GM23338 (cell line): Measurements from ENCODE around the gene NRCAM. TPM values are rescaled to one million over a fixed set of nuclear protein-coding genes. Genes with fewer than 3 reads are reported as not detected.

Source experiments
- ATAC-seq: fragments of 200-7000 bp; cut with Tn5 transposase; 3 replicates; pipeline ENCODE4 v1.9.1; 2020
- DNase-seq: peaks from one replicate; pipeline ENCODE4 v3.0.0-alpha.2; 2015; ENCODE audit warnings: low spot score
- H2AFZ ChIP-seq: fragments of 200-600 bp; sonication (generic); 2 replicates; pipeline ENCODE4 v1.8.0; 2016; ENCODE audit warnings: antibody characterized with exemption, mild to moderate bottlenecking, moderate library complexity
- H3F3A ChIP-seq: fragments of 200-600 bp; sonication (generic); replicated peaks from 2 replicates; pipeline ENCODE4 v1.8.0; 2017; ENCODE audit warnings: antibody characterized with exemption, mixed run types, low read depth
- H3K27ac ChIP-seq: fragments of 200-600 bp; sonication (generic); 2 replicates; pipeline ENCODE4 v1.6.1; 2016; ENCODE audit warnings: low read depth
- H3K27me3 ChIP-seq: fragments of 200-600 bp; sonication (generic); 2 replicates; pipeline ENCODE4 v1.8.0; 2016; ENCODE audit warnings: mild to moderate bottlenecking, mixed run types, moderate library complexity; ENCODE audit not compliant: insufficient read depth
- H3K36me3 ChIP-seq: fragments of 200-600 bp; sonication (generic); 2 replicates; pipeline ENCODE4 v1.8.0; 2016; ENCODE audit warnings: mild to moderate bottlenecking; ENCODE audit not compliant: insufficient read depth
- H3K4me1 ChIP-seq: fragments of 200-600 bp; sonication (generic); 2 replicates; pipeline ENCODE4 v1.8.0; 2016; ENCODE audit warnings: mild to moderate bottlenecking, moderate library complexity; ENCODE audit not compliant: insufficient read depth
- H3K4me2 ChIP-seq: fragments of 200-600 bp; sonication (generic); 2 replicates; pipeline ENCODE4 v1.7.1; 2017; ENCODE audit warnings: mixed run types
- H3K4me3 ChIP-seq: fragments of 200-600 bp; sonication (generic); 2 replicates; pipeline ENCODE4 v1.6.1; 2016; ENCODE audit warnings: mixed run types
- H3K79me2 ChIP-seq: fragments of 200-600 bp; sonication (generic); replicated peaks from 2 replicates; pipeline ENCODE4 v1.8.0; 2017; ENCODE audit warnings: mild to moderate bottlenecking; ENCODE audit not compliant: insufficient read depth
- H3K9me2 ChIP-seq: fragments of 200-600 bp; sonication (generic); 2 replicates; pipeline ENCODE4 v1.8.0; 2017; ENCODE audit not compliant: insufficient read depth
- H4K20me1 ChIP-seq: fragments of 200-600 bp; sonication (generic); replicated peaks from 2 replicates; pipeline ENCODE4 v1.8.0; 2017; ENCODE audit warnings: mild to moderate bottlenecking; ENCODE audit not compliant: insufficient read depth
- H3K27ac Mint-ChIP-seq: 2 replicates; pipeline ENCODE4 v1.8.0; 2020; ENCODE audit warnings: inconsistent platforms, mild to moderate bottlenecking, moderate library complexity, mixed read lengths
- H3K27me3 Mint-ChIP-seq: 3 replicates; pipeline ENCODE4 v1.8.0; 2022; ENCODE audit warnings: low read depth, mild to moderate bottlenecking, moderate library complexity, mixed read lengths, inconsistent platforms; ENCODE audit not compliant: insufficient read depth, poor library complexity
- H3K36me3 Mint-ChIP-seq: 3 replicates; pipeline ENCODE4 v1.8.0; 2021; ENCODE audit warnings: low read depth, mild to moderate bottlenecking, inconsistent platforms, moderate library complexity, mixed read lengths
- H3K4me1 Mint-ChIP-seq: 3 replicates; pipeline ENCODE4 v1.8.0; 2020; ENCODE audit warnings: mild to moderate bottlenecking, inconsistent platforms, mixed read lengths
- H3K4me3 Mint-ChIP-seq: 3 replicates; pipeline ENCODE4 v1.8.0; 2021; ENCODE audit warnings: moderate library complexity, mild to moderate bottlenecking, inconsistent platforms, mixed read lengths
- H3K9me3 Mint-ChIP-seq: 3 replicates; pipeline ENCODE4 v1.8.0; 2020; ENCODE audit warnings: moderate library complexity, mild to moderate bottlenecking, inconsistent platforms, mixed read lengths
- EZH2 ChIP-seq: fragments of 200-600 bp; sonication (generic); IDR thresholded peaks from one replicate; pipeline ENCODE4 v1.8.0; 2017; ENCODE audit warnings: antibody characterized with exemption, mild to moderate bottlenecking, low read depth; ENCODE audit not compliant: unreplicated experiment
- EZH2phosphoT487 ChIP-seq: fragments of 200-600 bp; sonication (generic); IDR thresholded peaks from one replicate; pipeline ENCODE4 v1.8.1; 2018; ENCODE audit warnings: antibody characterized with exemption; ENCODE audit not compliant: unreplicated experiment
- POLR2AphosphoS5 ChIP-seq: IDR thresholded peaks from 2 replicates; pipeline ENCODE4 v1.6.1; 2016; ENCODE audit warnings: antibody characterized with exemption, low read depth
- ZNF114 ChIP-seq: fragments of 250-450 bp; sonication (Bioruptor Pico); IDR thresholded peaks from 2 replicates; pipeline ENCODE4 v1.5.0; 2020; ENCODE audit warnings: mild to moderate bottlenecking, moderate library complexity
- ZNF331 ChIP-seq: fragments of 250-450 bp; sonication (Bioruptor Pico); IDR thresholded peaks from 2 replicates; pipeline ENCODE4 v1.5.0; 2020; ENCODE audit warnings: low read depth, mild to moderate bottlenecking, moderate library complexity
- polyA plus RNA-seq: library from polyadenylated mRNA; unstranded; fragments of >200 nt; fragmentation: Nextera tagmentation; extraction: Ambion mirVana; gene quantifications from 2 replicates; pipeline ENCODE4 v1.2.1, GENCODE V29; 2016
- total RNA-seq: library from RNA; depleted of rRNA; stranded (reverse); fragments of >200 nt; shearing (Covaris generic); gene quantifications from 2 replicates; pipeline ENCODE4 v1.2.3, GENCODE V29; 2014
- TF ChIP-seq, protein P1 (sequence below): IDR thresholded peaks from one replicate; pipeline ENCODE4 v1.6.1; 2018; ENCODE audit warnings: antibody characterized with exemption; ENCODE audit not compliant: unreplicated experiment
- TF ChIP-seq, protein P2 (sequence below), 2 experiments: fragments of 200-600 bp in 1 of 2; sonication (generic) in 1 of 2; conservative IDR thresholded peaks; 2 replicates each; pipeline versions ENCODE4 v1.5.1 to v1.6.1; 2016 to 2017; ENCODE audit warnings: antibody characterized with exemption in 2 of 2, low read depth in 2 of 2, mild to moderate bottlenecking in 2 of 2, moderate library complexity in 1 of 2
- TF ChIP-seq, protein P3 (sequence below): IDR thresholded peaks from 2 replicates; pipeline ENCODE4 v1.6.1; 2016; ENCODE audit warnings: antibody characterized with exemption

The NRCAM gene
- total and polyA plus RNA-seq, 2 experiments from 2014 or later: 2.5 to 6.8 TPM

DNA sequence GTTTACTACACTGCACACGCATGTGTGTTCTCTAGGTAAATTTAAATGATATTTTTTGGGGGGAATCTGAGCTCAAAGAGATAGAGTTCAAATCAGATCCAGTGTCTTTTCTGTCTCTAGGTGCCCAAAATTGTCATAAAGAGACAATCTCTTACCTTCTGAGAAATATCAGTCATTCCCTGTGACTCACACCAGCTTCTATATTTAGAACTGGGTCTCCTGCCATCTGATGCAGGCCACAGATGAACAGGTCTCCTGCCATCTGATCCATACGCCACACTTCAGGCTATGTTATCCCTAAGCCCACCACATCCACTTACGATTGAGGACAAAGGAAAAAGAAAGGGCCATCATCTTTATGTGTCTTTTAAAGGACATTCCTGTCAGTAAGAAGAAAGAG lies 189.7 kb downstream of the NRCAM start:
- no peaks in the 10 kb centered on the region for H3K27me3 ChIP-seq
- Mint-ChIP-seq H3K4me3 (no peak overlapping the region), H3K4me1 (peaks cover 17% of the 10 kb centered on the region), H3K27ac (no peak overlapping the region), H3K36me3 (no peaks in the 10 kb centered on the region), H3K9me3 (no peaks in the 10 kb centered on the region), H3K27me3 (no peaks in the 10 kb centered on the region)
- peaks cover 8% of the 10 kb centered on the region for H3K4me1 ChIP-seq
- ATAC-seq (no peak), DNase-seq (no peak)
- no peak overlapping the region for H3K4me2 ChIP-seq
- no peaks in the 10 kb centered on the region for H3F3A ChIP-seq
- no peaks in the 10 kb centered on the region for H3K79me2 ChIP-seq
- H4K20me1 ChIP-seq: no peaks in the 10 kb centered on the region
- H3K4me3 ChIP-seq: no peak overlapping the region
- H3K27ac ChIP-seq: no peak overlapping the region
- H3K9me2 ChIP-seq: no peaks in the 10 kb centered on the region
- TF ChIP-seq POLR2AphosphoS5 (no peak), EZH2phosphoT487 (no peak), ZNF114 (CRISPR knock-in tag) (no peak), EZH2 (no peak)
- TF ChIP-seq, protein P1, sequence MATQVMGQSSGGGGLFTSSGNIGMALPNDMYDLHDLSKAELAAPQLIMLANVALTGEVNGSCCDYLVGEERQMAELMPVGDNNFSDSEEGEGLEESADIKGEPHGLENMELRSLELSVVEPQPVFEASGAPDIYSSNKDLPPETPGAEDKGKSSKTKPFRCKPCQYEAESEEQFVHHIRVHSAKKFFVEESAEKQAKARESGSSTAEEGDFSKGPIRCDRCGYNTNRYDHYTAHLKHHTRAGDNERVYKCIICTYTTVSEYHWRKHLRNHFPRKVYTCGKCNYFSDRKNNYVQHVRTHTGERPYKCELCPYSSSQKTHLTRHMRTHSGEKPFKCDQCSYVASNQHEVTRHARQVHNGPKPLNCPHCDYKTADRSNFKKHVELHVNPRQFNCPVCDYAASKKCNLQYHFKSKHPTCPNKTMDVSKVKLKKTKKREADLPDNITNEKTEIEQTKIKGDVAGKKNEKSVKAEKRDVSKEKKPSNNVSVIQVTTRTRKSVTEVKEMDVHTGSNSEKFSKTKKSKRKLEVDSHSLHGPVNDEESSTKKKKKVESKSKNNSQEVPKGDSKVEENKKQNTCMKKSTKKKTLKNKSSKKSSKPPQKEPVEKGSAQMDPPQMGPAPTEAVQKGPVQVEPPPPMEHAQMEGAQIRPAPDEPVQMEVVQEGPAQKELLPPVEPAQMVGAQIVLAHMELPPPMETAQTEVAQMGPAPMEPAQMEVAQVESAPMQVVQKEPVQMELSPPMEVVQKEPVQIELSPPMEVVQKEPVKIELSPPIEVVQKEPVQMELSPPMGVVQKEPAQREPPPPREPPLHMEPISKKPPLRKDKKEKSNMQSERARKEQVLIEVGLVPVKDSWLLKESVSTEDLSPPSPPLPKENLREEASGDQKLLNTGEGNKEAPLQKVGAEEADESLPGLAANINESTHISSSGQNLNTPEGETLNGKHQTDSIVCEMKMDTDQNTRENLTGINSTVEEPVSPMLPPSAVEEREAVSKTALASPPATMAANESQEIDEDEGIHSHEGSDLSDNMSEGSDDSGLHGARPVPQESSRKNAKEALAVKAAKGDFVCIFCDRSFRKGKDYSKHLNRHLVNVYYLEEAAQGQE: no peak
- TF ChIP-seq, protein P2, sequence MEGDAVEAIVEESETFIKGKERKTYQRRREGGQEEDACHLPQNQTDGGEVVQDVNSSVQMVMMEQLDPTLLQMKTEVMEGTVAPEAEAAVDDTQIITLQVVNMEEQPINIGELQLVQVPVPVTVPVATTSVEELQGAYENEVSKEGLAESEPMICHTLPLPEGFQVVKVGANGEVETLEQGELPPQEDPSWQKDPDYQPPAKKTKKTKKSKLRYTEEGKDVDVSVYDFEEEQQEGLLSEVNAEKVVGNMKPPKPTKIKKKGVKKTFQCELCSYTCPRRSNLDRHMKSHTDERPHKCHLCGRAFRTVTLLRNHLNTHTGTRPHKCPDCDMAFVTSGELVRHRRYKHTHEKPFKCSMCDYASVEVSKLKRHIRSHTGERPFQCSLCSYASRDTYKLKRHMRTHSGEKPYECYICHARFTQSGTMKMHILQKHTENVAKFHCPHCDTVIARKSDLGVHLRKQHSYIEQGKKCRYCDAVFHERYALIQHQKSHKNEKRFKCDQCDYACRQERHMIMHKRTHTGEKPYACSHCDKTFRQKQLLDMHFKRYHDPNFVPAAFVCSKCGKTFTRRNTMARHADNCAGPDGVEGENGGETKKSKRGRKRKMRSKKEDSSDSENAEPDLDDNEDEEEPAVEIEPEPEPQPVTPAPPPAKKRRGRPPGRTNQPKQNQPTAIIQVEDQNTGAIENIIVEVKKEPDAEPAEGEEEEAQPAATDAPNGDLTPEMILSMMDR (conservative IDR thresholded peaks at IDR 0.05; ENCODE audit: low read depth in 2 of 2): no peak
- H2AFZ ChIP-seq: no peak overlapping the region
- no peaks in the 10 kb centered on the region for H3K36me3 ChIP-seq

DNA sequence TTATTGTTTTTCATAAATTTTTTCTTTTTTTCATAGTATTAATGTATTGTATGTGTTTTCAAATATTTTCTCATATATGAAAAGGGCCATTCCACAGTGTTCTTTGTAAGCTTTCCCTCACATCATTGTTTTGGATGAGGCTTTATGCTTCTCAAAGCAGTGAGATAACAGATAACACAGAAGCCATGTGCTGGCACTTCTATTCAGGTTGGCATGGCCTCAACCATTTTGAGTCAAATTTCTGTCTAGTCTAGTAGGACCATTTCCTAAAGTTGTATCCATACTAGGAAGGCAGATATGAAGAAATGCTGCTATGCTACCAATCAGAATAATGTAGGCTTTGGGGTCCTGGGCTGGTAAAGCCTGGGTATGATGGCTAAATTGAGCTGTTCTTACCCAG lies 190.2 kb downstream of the NRCAM start:
- no peaks in the 10 kb centered on the region for H3K27me3 ChIP-seq
- Mint-ChIP-seq H3K4me3 (no peak overlapping the region), H3K27me3 (no peaks in the 10 kb centered on the region), H3K9me3 (no peaks in the 10 kb centered on the region), H3K4me1 (peaks cover 17% of the 10 kb centered on the region), H3K36me3 (no peaks in the 10 kb centered on the region), H3K27ac (no peak overlapping the region)
- no peaks in the 10 kb centered on the region for H4K20me1 ChIP-seq
- peaks cover 8% of the 10 kb centered on the region for H3K4me1 ChIP-seq
- no peaks in the 10 kb centered on the region for H3K9me2 ChIP-seq
- no peak overlapping the region for H3K4me2 ChIP-seq
- H3F3A ChIP-seq: no peaks in the 10 kb centered on the region
- no peak for DNase-seq
- H3K36me3 ChIP-seq: no peaks in the 10 kb centered on the region
- H2AFZ ChIP-seq: no peak overlapping the region
- H3K4me3 ChIP-seq: no peak overlapping the region
- H3K79me2 ChIP-seq: no peaks in the 10 kb centered on the region
- ATAC-seq: no peak
- no peak overlapping the region for H3K27ac ChIP-seq
- TF ChIP-seq, protein P2 (conservative IDR thresholded peaks at IDR 0.05; ENCODE audit: low read depth in 2 of 2): no peak
- TF ChIP-seq ZNF114 (CRISPR knock-in tag): no peak
- TF ChIP-seq, protein P1: no peak
- no peak for TF ChIP-seq ZNF331 (CRISPR knock-in tag)
- TF ChIP-seq POLR2AphosphoS5: no peak
- TF ChIP-seq, protein P3, sequence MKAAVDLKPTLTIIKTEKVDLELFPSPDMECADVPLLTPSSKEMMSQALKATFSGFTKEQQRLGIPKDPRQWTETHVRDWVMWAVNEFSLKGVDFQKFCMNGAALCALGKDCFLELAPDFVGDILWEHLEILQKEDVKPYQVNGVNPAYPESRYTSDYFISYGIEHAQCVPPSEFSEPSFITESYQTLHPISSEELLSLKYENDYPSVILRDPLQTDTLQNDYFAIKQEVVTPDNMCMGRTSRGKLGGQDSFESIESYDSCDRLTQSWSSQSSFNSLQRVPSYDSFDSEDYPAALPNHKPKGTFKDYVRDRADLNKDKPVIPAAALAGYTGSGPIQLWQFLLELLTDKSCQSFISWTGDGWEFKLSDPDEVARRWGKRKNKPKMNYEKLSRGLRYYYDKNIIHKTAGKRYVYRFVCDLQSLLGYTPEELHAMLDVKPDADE: no peak
- TF ChIP-seq EZH2: no peak
